Fibroblast of upper back skin (primary cell): ENCODE measurements around the gene EPHB1.
A peak's percentile ranks its signal among the peaks of the same experiment; 100 is the strongest.

ENCODE experiments used
- DNase-seq: peaks from one replicate; pipeline ENCODE4 v3.0.0-alpha.2; 2013

The EPHB1 gene

DNA sequence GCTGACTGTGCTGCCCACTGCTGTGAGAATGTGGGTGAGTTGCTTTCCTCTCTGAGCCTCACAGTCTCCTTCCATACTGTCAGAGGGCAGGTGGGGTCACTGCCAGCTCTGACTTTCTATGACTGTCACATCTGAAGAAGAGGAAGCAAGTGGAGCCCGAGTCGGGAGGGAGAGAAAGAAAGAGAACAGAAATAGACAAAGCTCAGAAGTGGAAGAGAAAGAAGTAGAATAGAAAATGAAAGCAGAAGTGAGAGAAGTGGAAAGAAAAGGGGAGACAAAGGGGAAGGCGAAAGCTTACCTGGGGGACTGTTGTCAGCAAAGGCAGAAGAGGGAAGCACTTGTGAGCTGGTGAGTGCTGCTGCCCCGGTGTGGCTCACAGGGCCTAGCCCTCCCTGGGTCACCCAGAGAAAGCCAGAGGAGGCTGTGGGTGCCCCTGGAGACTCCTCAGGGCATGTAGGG lies 57.9 kb downstream of the EPHB1 start:
- DNase-seq = no peak

DNA sequence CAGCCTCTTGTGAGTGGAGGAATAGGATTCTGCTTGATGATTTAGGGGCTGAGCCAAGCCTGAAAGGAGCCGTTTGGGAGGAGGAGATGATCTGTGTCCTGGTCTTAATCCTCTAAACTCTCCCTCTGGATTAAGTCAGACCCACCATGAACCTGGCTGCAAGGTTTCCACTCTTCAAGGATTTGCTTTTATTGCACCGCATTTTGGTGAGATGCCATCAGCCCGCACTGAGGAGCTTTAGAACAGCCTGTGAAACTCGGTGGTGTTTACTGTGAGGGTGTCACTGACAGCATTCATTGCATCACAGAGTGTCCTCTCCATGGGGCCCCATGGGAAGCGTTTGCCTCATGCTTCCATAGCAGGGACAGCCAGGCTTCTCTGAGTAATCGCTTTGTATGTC lies 59.2 kb downstream of the EPHB1 start:
- no peak for DNase-seq

DNA sequence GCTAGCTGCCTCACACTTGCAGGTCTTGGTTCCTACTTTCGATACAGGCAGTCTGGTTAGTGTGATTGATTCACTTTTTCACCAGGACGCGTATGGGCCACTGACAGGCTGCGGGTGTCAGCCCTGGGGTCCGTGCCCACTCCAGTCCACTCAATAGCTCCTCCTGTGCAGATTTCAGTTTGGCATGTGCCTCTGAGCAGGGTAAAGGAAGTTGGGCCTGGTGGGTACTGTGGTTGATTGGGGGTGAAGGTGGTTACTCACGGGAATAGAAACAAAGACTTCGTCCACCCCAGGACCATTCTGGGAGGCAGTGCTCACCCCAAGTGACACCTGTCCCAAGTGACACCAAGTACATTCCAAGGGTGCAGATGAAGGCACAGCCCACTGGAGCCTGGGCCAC lies 62.3 kb downstream of the EPHB1 start:
- no peak for DNase-seq

DNA sequence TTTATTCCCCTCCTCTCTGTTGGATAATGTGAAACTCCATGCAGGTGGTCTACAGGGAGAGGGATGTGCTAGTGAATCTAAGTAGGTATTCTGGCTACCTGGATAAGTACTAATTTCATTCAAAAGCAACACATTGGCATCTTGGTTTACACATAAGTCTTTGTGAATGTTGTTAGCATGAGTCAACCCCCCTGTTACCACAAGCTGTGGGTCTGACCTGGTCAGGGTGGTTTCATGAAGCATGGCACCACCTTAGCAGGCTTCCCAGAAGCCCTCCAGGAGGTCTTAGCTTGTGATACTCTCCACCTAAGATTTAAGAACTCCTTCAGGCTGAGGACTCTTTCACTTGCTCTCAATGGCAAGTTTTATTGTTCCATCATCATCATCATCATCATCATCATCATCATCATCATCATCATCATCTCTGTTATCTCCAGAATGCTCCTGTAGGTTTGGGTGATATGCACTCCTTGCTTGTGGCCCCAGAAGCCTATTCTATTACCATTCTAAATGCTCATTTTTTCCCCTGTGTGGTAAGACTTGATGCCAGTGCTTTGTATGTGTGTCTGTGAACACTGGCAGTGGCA lies 62.8 kb downstream of the EPHB1 start:
- no peak for DNase-seq

DNA sequence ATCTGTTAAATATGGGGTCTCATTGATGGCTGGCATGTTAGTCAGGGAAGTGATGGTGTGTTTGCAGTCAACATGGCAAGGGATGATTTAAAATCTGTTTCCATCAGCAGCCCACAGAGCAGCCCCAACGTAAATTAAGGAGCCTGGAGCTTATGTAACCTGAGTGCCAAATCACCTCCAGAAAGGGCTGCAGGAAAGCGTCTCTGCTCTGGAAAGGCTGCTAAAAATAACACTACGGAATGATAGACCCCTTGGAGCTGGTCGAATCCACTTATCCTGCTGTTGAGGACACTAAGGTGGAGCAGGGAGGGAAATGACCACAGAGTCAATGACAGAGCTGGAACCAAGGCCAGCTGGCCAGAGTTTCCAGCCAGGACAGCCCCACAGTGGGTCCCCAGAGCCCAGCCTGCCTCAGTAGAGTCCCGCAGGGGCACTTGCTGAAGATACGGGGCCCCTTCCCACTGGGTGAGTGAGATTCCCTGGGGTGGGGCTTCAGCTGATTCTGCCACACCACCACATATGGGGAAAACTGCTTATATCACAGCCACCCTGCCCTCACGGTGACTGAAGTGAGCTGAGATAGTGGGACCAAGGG lies 63.5 kb downstream of the EPHB1 start:
- DNase-seq = no peak

GRCh38 chr3:134859341-134859740 lies 64.3 kb downstream of the EPHB1 start:
- no peak for DNase-seq

DNA sequence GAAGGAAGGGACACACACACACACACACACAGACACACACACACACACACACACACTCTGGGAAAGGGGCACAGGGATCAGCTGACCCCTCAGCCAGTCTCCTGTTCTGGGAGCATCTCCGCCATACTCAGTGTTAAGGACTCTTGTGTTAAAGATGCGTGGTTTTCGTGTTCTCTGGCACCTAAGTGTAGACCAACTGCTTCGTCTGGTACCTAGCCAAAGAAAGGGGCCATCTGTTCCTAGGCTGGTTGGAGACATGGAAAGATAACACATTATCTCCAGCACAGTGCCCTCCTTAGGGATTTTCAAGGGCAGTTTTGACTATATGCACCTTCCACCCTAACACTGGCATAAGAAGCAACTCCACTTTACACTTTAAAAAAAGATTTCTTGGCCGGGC lies 65.1 kb downstream of the EPHB1 start:
- DNase-seq = no peak

- no peak for DNase-seq
These were observed 68.9 kb downstream of the EPHB1 start for GRCh38 chr3:134863915-134864314.

- peak; percentile 18 for DNase-seq
These were observed 69.6 kb downstream of the EPHB1 start for GRCh38 chr3:134864636-134865035.

DNA sequence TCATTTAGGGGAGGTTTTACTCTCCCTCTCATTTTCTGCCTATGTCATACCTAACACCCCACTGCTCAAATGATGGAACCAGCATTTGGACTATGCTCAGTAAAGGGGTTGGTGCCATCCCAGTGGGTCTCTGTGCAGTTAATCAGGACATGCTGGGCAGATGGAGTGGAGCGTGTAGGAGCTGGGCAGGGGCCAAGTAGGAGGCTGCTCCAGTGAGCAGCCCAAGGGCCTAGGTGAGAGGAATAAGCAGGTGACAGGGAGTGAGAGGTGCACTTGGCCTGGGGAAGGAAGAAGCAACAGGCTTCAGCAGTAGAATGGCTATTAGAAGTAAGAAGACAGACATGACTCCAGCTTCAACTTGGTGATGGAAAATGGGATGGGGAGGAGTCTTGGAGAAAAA lies 72.2 kb downstream of the EPHB1 start:
- DNase-seq = no peak

- DNase-seq = no peak
These were observed 74.2 kb downstream of the EPHB1 start for GRCh38 chr3:134869153-134869726.

- no peak for DNase-seq
These were observed 76.8 kb downstream of the EPHB1 start for GRCh38 chr3:134871818-134872217.

GRCh38 chr3:134872440-134873388 lies 77.7 kb downstream of the EPHB1 start:
- DNase-seq = no peak

GRCh38 chr3:134873789-134874188 lies 78.7 kb downstream of the EPHB1 start:
- no peak for DNase-seq

GRCh38 chr3:134874737-134875413 lies 79.8 kb downstream of the EPHB1 start:
- DNase-seq = peak; percentile 22

DNA sequence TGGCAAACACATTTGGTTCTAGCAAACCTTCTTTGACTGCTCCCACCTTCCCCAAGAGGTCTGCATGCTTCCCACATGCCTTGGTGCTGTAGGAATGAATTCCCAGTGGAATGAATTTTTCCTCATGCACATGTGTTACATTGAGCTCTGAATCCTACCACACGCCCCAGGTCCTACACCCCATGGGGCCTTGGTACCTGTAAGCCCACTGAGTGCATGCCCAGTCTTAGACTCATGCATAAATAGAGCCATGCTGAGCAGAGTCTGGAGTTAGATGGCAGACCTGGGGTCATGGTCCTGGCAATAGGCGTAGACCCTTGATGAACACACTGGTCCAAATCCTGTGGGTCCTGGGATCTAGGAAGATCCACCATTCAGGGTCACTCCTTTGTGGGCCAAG lies 81.8 kb downstream of the EPHB1 start:
- DNase-seq = no peak

DNA sequence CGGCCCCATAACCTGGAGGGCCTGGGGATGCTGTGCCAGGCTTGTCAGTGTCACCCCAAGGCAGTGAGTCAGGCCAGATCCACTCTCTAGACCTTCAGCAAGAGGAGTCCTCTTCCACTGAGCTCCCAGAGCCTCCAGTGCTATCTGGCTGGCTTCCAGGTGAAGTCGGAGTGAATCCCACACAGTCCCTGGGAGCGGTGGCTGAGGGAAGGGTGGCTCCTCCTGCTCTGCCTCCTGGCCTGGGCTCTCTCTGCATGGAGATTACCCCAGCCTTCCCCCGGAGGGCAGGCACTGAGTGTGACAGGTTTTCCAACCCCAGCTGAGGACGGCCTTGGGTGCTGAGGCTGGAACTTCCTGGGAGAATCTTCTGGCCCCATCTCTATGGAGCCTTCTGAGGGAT lies 82.7 kb downstream of the EPHB1 start:
- no peak for DNase-seq

DNA sequence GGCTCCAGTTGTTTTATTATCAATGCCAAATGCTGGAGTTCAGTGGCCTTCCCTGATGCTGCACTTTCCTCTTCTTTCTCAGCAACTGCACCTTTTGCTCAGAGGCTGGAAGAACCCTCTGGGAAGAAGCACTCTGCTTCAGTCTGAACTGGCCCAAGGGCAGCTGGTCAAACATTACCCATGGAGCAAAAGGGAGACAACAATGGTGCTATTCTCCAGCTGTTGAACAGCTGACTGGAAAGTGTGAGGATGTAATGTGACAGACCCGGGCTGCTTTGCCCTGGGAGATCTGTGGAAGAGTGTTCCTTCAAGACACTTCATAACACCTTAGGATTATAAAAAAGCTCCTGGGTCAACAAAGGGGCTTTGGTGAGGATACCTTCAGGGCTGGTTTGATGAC lies 84.9 kb downstream of the EPHB1 start:
- no peak for DNase-seq

GRCh38 chr3:134880431-134880830 lies 85.4 kb downstream of the EPHB1 start:
- no peak for DNase-seq

GRCh38 chr3:134881305-134881704 lies 86.2 kb downstream of the EPHB1 start:
- DNase-seq = no peak

DNA sequence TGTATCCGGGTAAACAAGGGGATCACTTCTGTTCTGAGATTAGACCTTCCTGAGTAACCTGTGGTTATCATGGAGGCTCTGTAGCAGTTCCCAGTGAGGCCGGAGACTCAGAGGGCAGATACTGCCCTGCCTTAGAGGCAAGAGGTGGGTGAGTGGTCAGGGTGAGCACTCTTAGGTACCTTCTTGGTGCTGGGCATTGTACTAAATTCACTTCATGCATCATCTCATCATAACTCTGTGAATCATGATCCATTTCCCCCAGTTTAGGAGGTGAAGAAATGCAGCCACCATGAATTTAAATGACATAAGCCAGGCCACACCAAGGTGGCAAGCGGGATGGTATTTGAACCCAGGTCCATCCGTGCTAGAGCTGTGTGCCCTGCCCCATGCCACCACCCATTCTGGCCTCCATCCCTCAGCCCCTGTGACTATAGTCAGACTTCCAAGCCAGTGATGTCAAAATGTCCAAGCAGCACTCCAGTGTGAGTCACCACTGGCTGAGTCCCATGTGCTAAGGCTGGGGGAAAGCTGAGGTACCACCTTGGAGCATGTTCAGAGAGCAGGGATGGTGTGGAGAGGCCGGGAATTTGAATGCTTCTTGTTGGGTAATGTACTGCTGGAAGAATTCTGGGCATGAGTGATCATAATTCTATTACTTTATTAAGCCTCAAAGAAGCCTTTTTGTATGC lies 88.8 kb downstream of the EPHB1 start:
- DNase-seq = peak; percentile 41

DNA sequence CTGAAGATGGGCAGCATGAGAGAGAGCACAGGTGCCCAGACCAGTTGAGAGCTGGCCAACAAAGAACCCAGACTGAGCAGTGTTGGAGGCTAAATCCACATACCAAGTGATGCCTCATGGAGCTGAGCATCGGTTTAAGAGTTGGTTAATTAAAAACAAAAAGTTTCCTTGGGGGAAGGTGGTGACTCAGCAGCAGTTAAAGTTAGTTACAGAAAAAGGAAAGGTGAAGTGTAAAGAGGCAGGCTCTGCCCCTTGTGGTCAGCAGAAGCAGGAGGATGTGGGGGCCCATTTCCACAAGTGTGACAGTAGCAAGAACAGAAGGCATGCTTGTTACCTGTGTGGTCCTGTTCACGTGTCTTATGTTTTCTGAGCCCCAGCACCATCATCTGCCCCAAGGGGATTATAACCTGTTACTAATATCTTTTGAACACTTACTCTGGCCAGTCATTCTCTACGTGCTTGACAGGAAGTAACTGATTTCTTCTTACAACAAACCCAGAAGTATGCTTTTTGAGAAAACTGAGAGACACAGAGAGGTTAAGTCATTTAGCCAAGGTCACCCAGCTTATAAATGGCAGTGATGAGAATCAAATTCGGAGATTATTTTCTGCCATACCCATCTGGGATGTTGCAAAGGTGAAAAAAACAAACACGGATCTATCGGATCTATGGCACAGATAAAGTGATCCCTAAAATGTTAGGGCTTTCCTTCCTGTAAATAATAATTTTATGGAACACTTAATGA lies 91.0 kb downstream of the EPHB1 start:
- DNase-seq = peak; percentile 64
